Fibroblast of lung (primary cell): ENCODE measurements around the gene ABAT. TPM values are rescaled to one million over a fixed set of nuclear protein-coding genes. Genes with fewer than 3 reads are reported as not detected.

Experiments used
- DNase-seq, 2 donors: peaks; one replicate each; pipeline versions ENCODE4 v3.0.0 to v3.0.0-alpha.2; 2010; ENCODE audit warnings: low read depth in 2 of 2
- H2AFZ ChIP-seq: 2 replicates; pipeline ENCODE4 v1.5.1; 2012; ENCODE audit warnings: low read length, control low read depth, inconsistent platforms
- H3K27ac ChIP-seq: 2 replicates; pipeline ENCODE4 v1.5.1; 2011; ENCODE audit warnings: low read length, control low read depth; ENCODE audit not compliant: insufficient read depth
- H3K27me3 ChIP-seq: 2 replicates; pipeline ENCODE4 v1.5.1; 2011; ENCODE audit warnings: mild to moderate bottlenecking, low read length; ENCODE audit not compliant: control insufficient read depth, insufficient read depth
- H3K36me3 ChIP-seq: 2 replicates; pipeline ENCODE4 v1.5.1; 2011; ENCODE audit warnings: low read length; ENCODE audit not compliant: control insufficient read depth, insufficient read depth
- H3K4me1 ChIP-seq: 2 replicates; pipeline ENCODE4 v1.5.1; 2011; ENCODE audit warnings: low read length; ENCODE audit not compliant: control insufficient read depth, insufficient read depth; ENCODE audit errors: extremely low read depth
- H3K4me2 ChIP-seq: 2 replicates; pipeline ENCODE4 v1.5.1; 2011; ENCODE audit warnings: low read length, control low read depth; ENCODE audit not compliant: insufficient read depth; ENCODE audit errors: extremely low read depth
- H3K4me3 ChIP-seq, 4 experiments: fragments of 200-600 bp in 1 of 4; sonication (generic) in 1 of 4; replicated peaks in 1 of 4; 2 replicates each; pipeline ENCODE4 v1.5.1; 2011 to 2016; ENCODE audit warnings: low read length in 4 of 4, low read depth in 3 of 4, mild to moderate bottlenecking in 3 of 4, control low read depth in 2 of 4, inconsistent platforms in 1 of 4, mixed read lengths in 1 of 4; ENCODE audit not compliant: insufficient read depth in 1 of 4; ENCODE audit errors: control extremely low read depth in 1 of 4
- H3K79me2 ChIP-seq: 2 replicates; pipeline ENCODE4 v1.5.1; 2012; ENCODE audit warnings: mild to moderate bottlenecking, low read length, inconsistent platforms; ENCODE audit not compliant: control insufficient read depth, insufficient read depth
- H3K9ac ChIP-seq: 2 replicates; pipeline ENCODE4 v1.5.1; 2011; ENCODE audit warnings: mild to moderate bottlenecking, low read length, control low read depth; ENCODE audit not compliant: insufficient read depth
- H3K9me3 ChIP-seq: 2 replicates; pipeline ENCODE4 v1.5.1; 2012; ENCODE audit warnings: low read depth, low read length; ENCODE audit not compliant: control insufficient read depth, insufficient read depth
- H4K20me1 ChIP-seq: 2 replicates; pipeline ENCODE4 v1.5.1; 2011; ENCODE audit warnings: low read length; ENCODE audit not compliant: control insufficient read depth, insufficient read depth; ENCODE audit errors: extremely low read depth
- CTCF ChIP-seq, 2 donors: IDR thresholded peaks in 1 of 2; conservative IDR thresholded peaks in 1 of 2; 1 replicate in 1 of 2; 2 replicates in 1 of 2; pipeline ENCODE4 v1.5.1; 2011 to 2012; ENCODE audit warnings: low read length in 2 of 2, control low read depth in 1 of 2, inconsistent platforms in 1 of 2, low read depth in 1 of 2, mild to moderate bottlenecking in 1 of 2
- EZH2 ChIP-seq: IDR thresholded peaks from 2 replicates; pipeline ENCODE4 v1.5.1; 2012; ENCODE audit warnings: low read length, control low read depth, mild to moderate bottlenecking; ENCODE audit errors: missing control alignments
- polyA plus RNA-seq, 2 donors: library from polyadenylated mRNA; depleted of rRNA in 1 of 2; stranded (reverse) in 1 of 2; unstranded in 1 of 2; fragments of >200 nt; gene quantifications; 2 replicates each; pipeline ENCODE4 v1.2.1, GENCODE V29; 2011 to 2012; ENCODE audit warnings: missing spikeins in 1 of 2
- total RNA-seq: library from RNA; depleted of rRNA; stranded (reverse); fragments of >200 nt; gene quantifications from 2 replicates; pipeline ENCODE4 v1.2.1, GENCODE V29; 2014

The ABAT gene
- total and polyA plus RNA-seq, 2 donors (not counting 1 experiment from before 2014, with no cell fraction given) = 1.8 TPM

GRCh38 chr16:8667492-8667891 lies 6.9 kb upstream of the ABAT start:
- Histone ChIP-seq H3K36me3 (no peaks in the 10 kb centered on the region), H3K9ac (no peak overlapping the region), H3K4me1 (no peaks in the 10 kb centered on the region), H3K9me3 (no peaks in the 10 kb centered on the region), H3K4me2 (no peak overlapping the region), H3K4me3 (no peak overlapping the region), H2AFZ (no peak overlapping the region), H3K79me2 (no peaks in the 10 kb centered on the region), H3K27me3 (no peaks in the 10 kb centered on the region), H3K27ac (no peak overlapping the region), H4K20me1 (no peaks in the 10 kb centered on the region)
- TF ChIP-seq CTCF (conservative IDR thresholded peaks at IDR 0.05 in 1 of 2, IDR thresholded peaks at IDR 0.05 in 1 of 2; ENCODE audit: low read depth in 1 of 2, low read length in 2 of 2) (no peak), EZH2 (no peak)
- DNase-seq = no peak

- Histone ChIP-seq H3K9me3 (no peaks in the 10 kb centered on the region), H3K36me3 (no peaks in the 10 kb centered on the region), H3K79me2 (no peaks in the 10 kb centered on the region), H4K20me1 (no peaks in the 10 kb centered on the region), H3K4me3 (no peak overlapping the region), H3K27ac (no peak overlapping the region), H3K4me2 (no peak overlapping the region), H3K9ac (no peak overlapping the region), H2AFZ (no peak overlapping the region), H3K4me1 (no peaks in the 10 kb centered on the region), H3K27me3 (no peaks in the 10 kb centered on the region)
- TF ChIP-seq CTCF (conservative IDR thresholded peaks at IDR 0.05 in 1 of 2, IDR thresholded peaks at IDR 0.05 in 1 of 2; ENCODE audit: low read depth in 1 of 2, low read length in 2 of 2) (no peak), EZH2 (no peak)
- no peak for DNase-seq
Observed at GRCh38 chr16:8668113-8668512, 6.3 kb upstream of the ABAT start.

- no peak for DNase-seq
Observed at GRCh38 chr16:8669481-8669880, 4.9 kb upstream of the ABAT start.

More at GRCh38 chr16:8669481-8669880, 4.9 kb upstream of the ABAT start:
- no peak overlapping the region for H3K4me3 ChIP-seq
- no peaks in the 10 kb centered on the region for H3K4me1 ChIP-seq
- no peak overlapping the region for H3K9ac ChIP-seq
- H3K4me2 ChIP-seq = no peak overlapping the region
- no peaks in the 10 kb centered on the region for H3K36me3 ChIP-seq
- no peaks in the 10 kb centered on the region for H4K20me1 ChIP-seq
- no peaks in the 10 kb centered on the region for H3K79me2 ChIP-seq
- no peaks in the 10 kb centered on the region for H3K9me3 ChIP-seq
- TF ChIP-seq EZH2 (no peak), CTCF (conservative IDR thresholded peaks at IDR 0.05 in 1 of 2, IDR thresholded peaks at IDR 0.05 in 1 of 2; ENCODE audit: low read depth in 1 of 2, low read length in 2 of 2) (no peak)
- no peak overlapping the region for H2AFZ ChIP-seq
- H3K27me3 ChIP-seq = no peaks in the 10 kb centered on the region
- H3K27ac ChIP-seq = no peak overlapping the region
